Measurements from ENCODE around the gene NCAN. TPM values are rescaled to one million over a fixed set of nuclear protein-coding genes. Genes with fewer than 3 reads are reported as not detected.

Gene NCAN
- total and polyA plus RNA-seq, 3 donors from 2014 or later, result 2.3 to 3.7 (median 3.3) TPM

GRCh38 chr19:19260417-19261214, 48.9 kb downstream of the NCAN start:
- DNase-seq, result no peak
- no peaks in the 10 kb centered on the region for H3K9me3 ChIP-seq
- WGBS, 2 donors, result 54 to 59% methylated on average over 16 to 36 of the region's 36 CpGs
- no peak overlapping the region for H3K27ac ChIP-seq
- intact Hi-C loops (cut with DNase I; ENCODE audit: low total_unique reads), result no loop called here
- no peaks in the 10 kb centered on the region for H3K36me3 ChIP-seq (ENCODE audit: low read depth, missing control alignments)
- H3K4me3 ChIP-seq, result no peak overlapping the region
- TF ChIP-seq POLR2A (IDR thresholded peaks at IDR 0.05) (no peak), CTCF (IDR thresholded peaks at IDR 0.05) (no peak)
- H3K4me1 ChIP-seq, result peaks cover 9% of the 10 kb centered on the region
- no peaks in the 10 kb centered on the region for H3K27me3 ChIP-seq

GRCh38 chr19:19261350-19262189, 49.8 kb downstream of the NCAN start:
- Histone ChIP-seq H3K4me3 (no peak overlapping the region), H3K36me3 (ENCODE audit: low read depth, missing control alignments) (no peaks in the 10 kb centered on the region), H3K27ac (no peak overlapping the region), H3K9me3 (no peaks in the 10 kb centered on the region), H3K4me1 (peaks cover 9% of the 10 kb centered on the region), H3K27me3 (no peaks in the 10 kb centered on the region)
- intact Hi-C loops (cut with DNase I; ENCODE audit: low total_unique reads), result no loop called here
- WGBS, 2 donors, result 1 to 10% methylated on average over 15 to 52 of the region's 52 CpGs
- no peak for DNase-seq
- TF ChIP-seq POLR2A (IDR thresholded peaks at IDR 0.05) (no peak), CTCF (IDR thresholded peaks at IDR 0.05) (no peak)

- Histone ChIP-seq H3K9me3 (no peaks in the 10 kb centered on the region), H3K4me3 (no peak overlapping the region), H3K27me3 (no peaks in the 10 kb centered on the region), H3K36me3 (ENCODE audit: low read depth, missing control alignments) (no peaks in the 10 kb centered on the region), H3K27ac (no peak overlapping the region), H3K4me1 (peaks cover 9% of the 10 kb centered on the region)
- intact Hi-C loops (cut with DNase I; ENCODE audit: low total_unique reads), result no loop called here
- DNase-seq, result no peak
- no peak for TF ChIP-seq CTCF (IDR thresholded peaks at IDR 0.05)
- TF ChIP-seq POLR2A (IDR thresholded peaks at IDR 0.05), result no peak
- WGBS, 2 donors, result 4 to 10% methylated on average over 30 to 31 of the region's 31 CpGs
Measured at GRCh38 chr19:19262190-19263057, 50.7 kb downstream of the NCAN start.

- Histone ChIP-seq H3K27me3 (no peaks in the 10 kb centered on the region), H3K4me3 (no peak overlapping the region), H3K36me3 (ENCODE audit: low read depth, missing control alignments) (no peaks in the 10 kb centered on the region), H3K9me3 (no peaks in the 10 kb centered on the region), H3K27ac (no peak overlapping the region), H3K4me1 (peaks cover 9% of the 10 kb centered on the region)
- WGBS, 2 donors, result 80 to 93% methylated on average over 7 of the region's 7 CpGs
- TF ChIP-seq CTCF (IDR thresholded peaks at IDR 0.05), result no peak
- TF ChIP-seq POLR2A (IDR thresholded peaks at IDR 0.05), result no peak
- intact Hi-C loops (cut with DNase I; ENCODE audit: low total_unique reads), result no loop called here
- no peak for DNase-seq
Measured at GRCh38 chr19:19263886-19264487, 52.2 kb downstream of the NCAN start.
